ENCODE results near the gene C5AR2. TPM values are rescaled to one million over a fixed set of nuclear protein-coding genes. Genes with fewer than 3 reads are reported as not detected.
A peak's percentile ranks its signal among the peaks of the same experiment; 100 is the strongest.
"Not testable (repeated sequence)": the region's sequence is repeated elsewhere in the genome, so short reads cannot be mapped to it uniquely, and the experiment has no call there.

The C5AR2 gene
- polyA plus RNA-seq (2013, experiment 1 of 2; ENCODE audit: insufficient read length), result 0.05 TPM
- polyA plus RNA-seq (2013, experiment 2 of 2; ENCODE audit: insufficient read length), result 0.07 TPM

GRCh38 chr19:47331931-47332547 lies at the start of gene C5AR2:
Gene C5AR2 (plus strand): TSS chr19:47332175. CDS start chr19:47340800, 8,625 bp downstream.
- no peak for DNase-seq

DNA sequence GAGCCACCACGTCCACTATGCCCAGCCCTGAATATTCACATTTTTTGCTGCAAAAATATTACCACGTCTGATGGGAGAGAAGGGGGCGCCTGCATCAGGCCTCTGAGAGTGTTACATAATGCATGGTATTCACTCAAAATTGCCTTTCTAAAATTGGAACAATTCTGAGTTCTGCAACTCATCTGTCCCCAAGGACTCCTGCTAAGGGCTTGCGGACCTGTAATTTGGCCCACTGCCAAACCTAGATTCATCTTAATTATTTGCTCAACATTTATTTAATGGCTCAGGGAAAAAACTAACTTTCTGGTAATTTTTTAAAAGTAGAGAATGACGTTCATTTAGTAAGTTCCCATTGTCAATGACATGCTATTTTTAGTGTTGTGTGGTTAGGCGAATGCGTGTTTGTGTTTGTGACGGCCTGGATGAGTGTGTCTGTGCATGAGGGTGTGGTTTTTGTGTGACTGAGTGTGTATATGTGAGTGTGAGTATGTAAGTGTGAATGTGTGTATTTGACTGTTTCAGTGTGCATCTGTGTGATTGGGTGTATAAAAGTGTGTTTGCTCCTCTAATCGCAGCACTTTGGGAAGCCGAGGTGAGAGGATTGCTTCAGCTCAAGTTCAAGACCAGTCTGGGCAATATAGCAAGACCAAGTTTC lies 48.4 kb upstream of the C5AR2 start:
- no peak for DNase-seq

- peak; percentile 66 for DNase-seq
These were observed 47.6 kb upstream of the C5AR2 start for GRCh38 chr19:47284324-47284899.

GRCh38 chr19:47296036-47296435 lies 35.9 kb upstream of the C5AR2 start:
- DNase-seq, result peak; percentile 72

DNA sequence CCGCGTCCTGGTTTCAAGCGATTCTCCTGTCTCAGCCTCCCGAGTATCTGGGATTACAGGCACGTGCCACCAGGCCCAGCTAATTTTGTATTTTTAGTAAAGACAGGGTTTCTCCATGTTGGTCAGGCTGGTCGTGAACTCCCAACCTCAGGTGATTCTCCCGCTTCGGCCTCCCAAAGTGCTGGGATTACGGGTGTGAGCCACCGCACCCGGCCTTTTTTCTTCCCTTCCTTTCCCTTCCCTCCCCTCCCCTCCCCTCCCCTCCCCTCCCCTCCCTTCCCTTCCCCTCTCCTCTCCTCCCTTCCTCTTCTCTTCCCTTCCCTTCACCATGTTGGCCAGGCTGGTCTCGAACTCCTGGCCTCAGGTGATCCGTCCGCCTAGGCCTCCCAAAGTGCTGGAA lies 31.1 kb upstream of the C5AR2 start:
- not testable (repeated sequence) for DNase-seq

DNA sequence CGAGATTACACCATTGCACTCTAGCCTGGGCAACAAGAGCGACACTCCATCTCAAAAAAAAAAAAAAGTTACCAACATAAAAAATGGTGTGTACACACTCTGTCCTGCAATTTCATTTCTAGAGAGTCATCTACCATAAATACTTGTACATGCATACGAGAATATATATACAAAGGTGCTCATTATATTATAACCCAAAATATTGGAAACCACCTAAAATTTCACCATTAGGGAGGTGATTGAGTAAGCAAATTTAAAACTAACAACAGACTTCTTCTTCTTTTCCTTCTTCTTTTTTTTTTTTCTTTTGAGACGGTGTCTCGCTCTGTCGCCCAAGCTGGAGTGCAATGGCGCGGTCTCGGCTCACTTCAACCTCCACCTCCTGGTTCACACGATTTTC lies 29.7 kb upstream of the C5AR2 start:
- DNase-seq, result no peak

DNA sequence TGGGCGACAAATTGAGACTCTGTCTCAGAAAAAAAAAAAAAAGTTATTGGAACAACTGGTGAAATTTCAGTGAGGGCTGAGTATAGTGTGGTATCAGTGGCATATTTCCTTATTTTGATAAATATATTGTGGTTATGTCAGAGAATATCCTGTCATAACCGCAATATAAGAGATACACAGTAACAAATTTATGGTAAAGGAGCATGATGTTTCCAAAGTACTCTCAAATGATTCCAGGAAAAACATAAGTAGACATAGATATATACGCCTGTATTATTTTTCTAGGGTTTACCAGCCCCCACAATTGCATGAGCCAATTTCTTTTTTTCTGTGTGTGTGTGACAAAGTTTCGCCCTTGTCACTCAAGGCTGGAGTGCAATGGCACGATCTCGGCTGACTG lies 28.0 kb upstream of the C5AR2 start:
- DNase-seq, result no peak

DNA sequence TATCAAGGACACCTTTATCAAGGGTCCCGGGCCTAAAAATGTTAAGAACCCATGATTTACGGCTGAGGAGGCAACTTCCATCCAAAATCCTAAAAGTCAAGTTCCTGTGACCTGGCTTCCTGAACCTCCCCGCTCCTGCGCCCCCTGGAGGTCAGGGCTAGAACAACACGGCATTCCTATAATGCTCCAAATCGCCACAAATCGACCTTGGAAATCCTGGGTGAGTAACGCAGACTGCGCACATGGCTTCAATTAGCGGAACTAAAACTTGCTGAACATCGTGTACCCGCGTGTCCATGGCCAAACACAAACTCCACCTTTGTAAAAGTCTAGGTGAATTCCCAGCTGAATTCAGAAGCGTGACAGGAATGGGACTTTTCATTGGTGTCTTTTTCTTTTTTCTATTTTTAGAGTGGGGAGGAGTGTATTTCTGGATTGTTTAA lies 26.6 kb upstream of the C5AR2 start:
- peak; percentile 91 for DNase-seq

DNA sequence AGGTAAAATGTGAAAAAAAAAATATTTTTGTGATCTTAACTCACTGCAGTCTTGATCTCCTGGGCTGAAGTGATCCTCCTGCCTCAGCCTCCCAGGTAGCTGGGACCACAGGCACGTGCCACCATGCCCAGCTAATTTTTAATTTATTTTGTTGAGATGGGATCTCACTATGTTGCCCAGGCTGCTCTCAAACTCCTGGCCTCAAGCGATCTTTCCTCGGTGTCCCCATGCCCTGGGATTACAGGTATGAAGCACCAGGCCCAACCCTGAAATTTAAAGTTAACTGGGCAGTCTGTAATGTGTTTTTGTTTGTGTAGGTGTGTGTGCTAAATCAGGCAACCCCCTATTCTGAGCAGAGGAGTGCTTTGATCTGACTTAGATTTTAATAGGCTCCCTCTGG lies 25.7 kb upstream of the C5AR2 start:
- no peak for DNase-seq

GRCh38 chr19:47309038-47309437 lies 22.9 kb upstream of the C5AR2 start:
- DNase-seq, result no peak

- no peak for DNase-seq
These were observed 22.4 kb upstream of the C5AR2 start, which contains the start of gene C5AR1 for GRCh38 chr19:47309608-47310007. Gene C5AR1 (plus strand): TSS chr19:47309861. CDS start chr19:47309896, 35 bp downstream.

- no peak for DNase-seq
These were observed 21.7 kb upstream of the C5AR2 start for GRCh38 chr19:47310323-47310722.

DNA sequence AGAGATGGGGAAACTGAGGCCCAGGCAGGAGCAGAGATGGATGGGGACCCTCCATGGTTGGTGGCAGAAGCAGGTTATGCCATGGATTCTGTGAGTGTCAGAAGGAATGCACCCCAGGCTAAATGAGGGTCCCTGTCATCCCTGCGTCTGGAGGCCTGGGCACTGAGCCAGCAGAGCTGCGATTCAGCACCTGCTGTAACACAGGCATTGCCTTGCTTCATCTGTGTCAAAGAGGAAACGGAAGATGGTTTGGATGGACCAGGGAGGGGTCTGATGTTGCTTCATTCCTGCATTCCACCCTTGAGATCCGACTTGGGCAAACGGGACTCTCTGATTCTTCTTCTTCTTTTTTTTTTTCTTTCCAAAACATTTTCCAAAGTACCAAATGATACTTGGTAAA lies 21.2 kb upstream of the C5AR2 start:
- peak; percentile 39 for DNase-seq

DNA sequence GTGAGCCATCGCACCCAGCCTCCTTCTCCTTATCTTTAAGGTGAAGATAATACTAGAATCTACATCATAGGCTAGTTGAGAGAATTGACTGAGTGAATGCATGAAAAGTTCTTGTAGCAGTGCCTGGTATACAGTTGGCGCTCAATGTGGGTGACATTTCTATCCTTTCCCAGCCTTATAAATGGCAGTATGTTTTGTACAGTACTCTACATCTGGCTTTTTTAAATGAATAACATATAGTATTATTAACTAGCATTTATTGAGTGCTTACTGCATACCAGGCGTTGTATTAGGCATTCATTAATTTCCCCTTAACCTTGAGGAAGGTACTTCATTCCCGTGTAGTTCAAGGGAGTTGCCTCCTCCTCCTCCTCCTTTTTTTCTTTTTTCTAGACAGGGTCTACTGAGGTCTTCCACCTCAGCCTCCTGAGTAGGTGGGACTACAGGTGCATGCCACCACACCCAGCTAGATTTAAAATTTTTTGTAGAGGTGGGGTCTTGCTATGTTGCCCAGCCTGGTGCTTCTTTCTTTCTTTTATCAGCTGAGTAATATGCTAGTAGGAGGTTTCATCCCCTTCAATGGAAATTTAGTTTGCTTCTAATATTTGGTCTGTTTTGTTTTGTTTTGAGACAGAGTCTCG lies 19.5 kb upstream of the C5AR2 start:
- DNase-seq, result no peak

- no peak for DNase-seq
These were observed 18.1 kb upstream of the C5AR2 start for GRCh38 chr19:47313754-47314295.

DNA sequence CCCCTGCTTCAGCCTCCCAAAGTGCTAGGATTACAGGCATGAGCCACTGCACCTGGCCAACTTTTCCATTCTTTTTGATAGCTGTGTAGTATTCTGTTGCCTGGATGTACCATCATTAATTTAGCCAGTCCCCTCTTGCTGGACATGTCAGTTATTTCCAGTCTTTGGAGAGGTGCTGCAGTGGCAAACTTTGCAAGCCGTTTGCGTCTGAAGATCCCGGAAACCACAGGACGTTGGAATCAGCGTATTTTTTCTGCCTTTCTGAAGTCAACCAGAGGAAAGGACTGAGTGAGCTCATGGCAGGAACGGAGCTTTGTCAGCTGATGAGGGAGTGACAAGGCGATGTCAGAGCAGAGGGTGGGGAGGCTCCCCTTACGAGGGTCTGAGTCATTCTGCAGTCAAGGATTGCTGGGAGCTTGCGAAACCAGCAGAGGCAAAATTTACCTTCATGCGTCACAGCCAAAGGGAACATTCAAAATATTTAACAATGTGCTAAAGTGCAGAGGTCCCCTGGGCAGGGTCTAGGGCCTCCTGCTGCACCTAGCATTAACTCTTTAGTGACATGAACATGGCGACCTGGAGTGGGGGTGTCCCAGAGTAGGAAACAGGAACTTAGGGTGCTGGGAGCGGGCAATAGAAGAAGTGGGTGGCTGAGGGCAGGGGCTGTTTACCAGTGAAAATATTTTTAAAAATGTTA lies 16.7 kb upstream of the C5AR2 start:
- DNase-seq, result peak; percentile 88

DNA sequence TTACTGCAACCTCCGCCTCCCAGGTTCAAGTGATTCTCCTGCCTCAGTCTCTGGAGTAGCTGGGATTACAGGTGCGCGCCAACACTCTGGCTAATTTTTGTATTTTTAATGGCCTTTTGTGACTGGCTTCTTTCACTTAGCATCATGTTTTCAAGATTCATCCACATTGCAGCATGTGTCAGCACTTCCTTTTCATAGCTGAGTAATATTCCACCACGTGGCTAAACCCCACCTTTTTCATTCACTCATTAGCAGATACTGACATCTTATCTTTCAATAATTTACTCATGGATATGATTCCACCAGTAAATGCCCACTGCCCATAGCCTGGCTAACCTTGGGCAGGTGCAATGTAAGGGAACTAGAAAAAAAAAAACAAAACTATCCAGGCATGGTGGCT lies 15.5 kb upstream of the C5AR2 start:
- no peak for DNase-seq

- no peak for DNase-seq
These were observed 11.8 kb upstream of the C5AR2 start for GRCh38 chr19:47319923-47320871.

GRCh38 chr19:47321630-47322029 lies 10.3 kb upstream of the C5AR2 start:
- no peak for DNase-seq

GRCh38 chr19:47322058-47322457 lies 9.9 kb upstream of the C5AR2 start:
- DNase-seq, result no peak

DNA sequence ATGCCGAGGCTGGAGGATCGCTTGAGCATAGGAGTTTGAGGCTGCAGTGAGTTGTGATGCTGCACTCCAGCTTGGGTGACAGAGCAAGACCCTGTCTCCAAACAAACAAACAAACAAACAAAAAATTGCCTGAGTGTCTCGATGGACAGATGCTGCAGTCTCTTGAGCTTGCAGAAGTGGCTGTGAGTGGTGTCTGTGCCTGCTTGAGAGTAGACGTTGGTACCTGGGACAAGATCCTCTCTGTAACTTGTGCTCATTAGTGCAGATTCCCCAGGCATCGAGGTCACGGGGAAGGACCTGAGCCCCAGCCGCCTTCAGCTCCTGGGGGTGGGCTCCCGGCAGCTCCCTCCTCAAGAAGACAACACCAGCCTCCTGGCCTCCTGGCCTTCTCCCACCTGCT lies 8.6 kb upstream of the C5AR2 start:
- no peak for DNase-seq
